Fibroblast of pulmonary artery (primary cell): ENCODE results near the gene ARHGEF6.
"Not testable (repeated sequence)": the region's sequence is repeated elsewhere in the genome, so short reads cannot be mapped to it uniquely, and the experiment has no call there.

Source experiments
- DNase-seq: peaks from one replicate; pipeline ENCODE4 v3.0.0-alpha.2; 2010; ENCODE audit warnings: low read depth
- H3K4me3 ChIP-seq: replicated peaks from 2 replicates; pipeline ENCODE4 v1.5.1; 2011; ENCODE audit warnings: low read depth, mild to moderate bottlenecking, control low read depth, low read length, moderate library complexity
- TF ChIP-seq, protein P1 (sequence below): IDR thresholded peaks from 2 replicates; pipeline ENCODE4 v1.5.1; 2011; ENCODE audit warnings: mild to moderate bottlenecking, control low read depth, low read length, inconsistent platforms; ENCODE audit errors: missing control alignments

ARHGEF6 gene

DNA sequence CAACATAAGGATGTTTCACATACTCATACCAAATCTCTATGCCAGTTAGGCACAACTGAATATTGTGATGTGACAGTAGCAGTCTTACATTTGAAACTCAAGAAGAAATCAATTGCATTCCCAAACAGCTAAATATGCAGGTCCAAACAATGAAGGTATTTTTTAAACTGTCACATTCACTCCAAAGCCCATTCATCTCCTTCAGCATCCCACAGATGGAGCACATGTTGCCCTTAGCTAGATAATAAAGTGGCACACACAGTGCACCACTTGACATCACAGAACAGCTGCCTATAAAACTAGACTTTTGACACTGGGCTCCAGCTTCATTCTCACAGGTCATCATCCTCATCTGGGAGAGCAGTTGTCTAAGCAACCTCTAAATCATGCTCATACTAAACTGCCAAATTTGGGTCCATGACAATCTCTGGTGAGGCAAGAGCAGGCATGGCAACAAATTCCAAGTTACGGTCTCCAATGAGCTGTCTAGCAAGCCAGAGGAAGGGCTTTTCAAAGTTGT lies 26.2 kb upstream of the ARHGEF6 start:
- TF ChIP-seq, protein P1, sequence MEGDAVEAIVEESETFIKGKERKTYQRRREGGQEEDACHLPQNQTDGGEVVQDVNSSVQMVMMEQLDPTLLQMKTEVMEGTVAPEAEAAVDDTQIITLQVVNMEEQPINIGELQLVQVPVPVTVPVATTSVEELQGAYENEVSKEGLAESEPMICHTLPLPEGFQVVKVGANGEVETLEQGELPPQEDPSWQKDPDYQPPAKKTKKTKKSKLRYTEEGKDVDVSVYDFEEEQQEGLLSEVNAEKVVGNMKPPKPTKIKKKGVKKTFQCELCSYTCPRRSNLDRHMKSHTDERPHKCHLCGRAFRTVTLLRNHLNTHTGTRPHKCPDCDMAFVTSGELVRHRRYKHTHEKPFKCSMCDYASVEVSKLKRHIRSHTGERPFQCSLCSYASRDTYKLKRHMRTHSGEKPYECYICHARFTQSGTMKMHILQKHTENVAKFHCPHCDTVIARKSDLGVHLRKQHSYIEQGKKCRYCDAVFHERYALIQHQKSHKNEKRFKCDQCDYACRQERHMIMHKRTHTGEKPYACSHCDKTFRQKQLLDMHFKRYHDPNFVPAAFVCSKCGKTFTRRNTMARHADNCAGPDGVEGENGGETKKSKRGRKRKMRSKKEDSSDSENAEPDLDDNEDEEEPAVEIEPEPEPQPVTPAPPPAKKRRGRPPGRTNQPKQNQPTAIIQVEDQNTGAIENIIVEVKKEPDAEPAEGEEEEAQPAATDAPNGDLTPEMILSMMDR = no peak
- no peak overlapping the region for H3K4me3 ChIP-seq
- no peak for DNase-seq

DNA sequence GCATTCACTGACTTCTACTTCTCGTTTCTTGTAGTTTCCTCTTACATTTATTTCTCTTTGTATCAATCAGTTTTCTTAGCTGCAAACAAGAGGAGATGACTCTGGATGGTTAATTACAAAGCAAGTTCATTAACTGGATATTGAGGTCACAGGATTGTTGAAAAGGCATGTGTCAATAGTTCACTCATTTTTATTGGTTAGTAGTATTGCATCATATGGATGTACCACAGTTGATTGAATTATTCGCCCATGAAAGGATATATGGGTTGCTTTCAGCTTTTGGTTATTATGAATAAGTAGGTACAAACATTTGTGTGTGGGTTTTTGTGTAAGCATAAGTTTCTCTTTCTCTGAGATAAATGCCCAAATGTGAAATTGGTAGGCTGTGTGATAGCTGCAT lies 21.8 kb upstream of the ARHGEF6 start:
- TF ChIP-seq, protein P1 = no peak
- DNase-seq = no peak
- no peak overlapping the region for H3K4me3 ChIP-seq

DNA sequence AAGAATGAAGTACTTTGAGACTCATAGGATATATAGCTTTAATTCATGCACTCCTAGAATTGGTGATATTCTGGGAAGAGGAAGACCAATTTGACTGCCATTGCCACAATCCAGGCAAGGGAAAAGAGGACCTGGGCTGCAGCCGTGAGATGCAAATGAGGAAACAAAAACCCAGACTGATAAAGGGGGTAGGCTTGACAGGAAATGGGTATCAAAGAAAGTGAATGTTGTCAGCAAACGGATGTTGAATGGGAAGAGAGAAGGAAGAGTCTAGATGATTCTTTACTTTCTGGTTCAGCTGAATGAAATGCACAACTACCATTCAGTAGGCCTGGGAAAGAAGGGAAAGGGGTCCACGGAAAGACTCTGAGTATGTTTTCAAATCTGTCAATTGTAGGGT lies 17.1 kb upstream of the ARHGEF6 start:
- DNase-seq = no peak
- TF ChIP-seq, protein P1 = no peak
- H3K4me3 ChIP-seq = no peak overlapping the region

DNA sequence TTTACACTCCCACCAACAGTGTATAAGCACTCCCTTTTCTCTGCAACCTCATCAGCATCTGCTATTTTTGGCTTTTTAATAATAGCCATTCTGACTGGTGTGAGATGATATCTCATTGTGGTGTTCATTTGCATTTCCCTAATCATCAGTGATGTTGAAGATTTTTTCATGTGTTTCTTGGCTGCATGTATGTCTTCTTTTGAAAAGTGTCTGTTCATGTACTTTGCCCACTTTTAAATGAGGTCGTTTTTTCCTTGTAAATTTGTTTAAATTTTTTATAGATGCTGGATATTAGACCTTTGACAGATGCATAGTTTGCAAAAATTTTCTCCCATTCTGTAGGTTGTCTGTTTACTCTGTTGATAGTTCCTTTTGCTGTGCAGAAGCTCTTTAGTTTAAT lies 14.4 kb upstream of the ARHGEF6 start:
- not testable (repeated sequence) for DNase-seq, H3K4me3 ChIP-seq

DNA sequence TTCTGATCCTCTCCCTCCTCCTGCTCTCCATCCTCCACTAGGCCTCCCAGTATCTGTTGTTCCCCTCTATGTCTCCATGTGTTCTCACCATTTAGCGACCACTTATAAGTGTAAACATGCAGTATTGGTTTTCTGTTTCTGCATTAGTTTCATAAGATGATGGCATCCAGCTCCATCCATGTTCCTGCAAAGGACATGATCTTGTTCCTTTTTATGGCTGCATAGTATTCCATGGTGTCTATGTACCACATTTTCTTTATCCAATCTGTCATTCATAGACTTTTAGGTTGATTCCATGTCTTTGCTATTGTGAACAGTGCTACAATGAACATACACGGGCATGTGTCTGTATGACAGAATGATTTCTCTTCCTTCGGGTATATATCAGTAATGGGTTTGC lies 13.9 kb upstream of the ARHGEF6 start:
- not testable (repeated sequence) for DNase-seq, H3K4me3 ChIP-seq

DNA sequence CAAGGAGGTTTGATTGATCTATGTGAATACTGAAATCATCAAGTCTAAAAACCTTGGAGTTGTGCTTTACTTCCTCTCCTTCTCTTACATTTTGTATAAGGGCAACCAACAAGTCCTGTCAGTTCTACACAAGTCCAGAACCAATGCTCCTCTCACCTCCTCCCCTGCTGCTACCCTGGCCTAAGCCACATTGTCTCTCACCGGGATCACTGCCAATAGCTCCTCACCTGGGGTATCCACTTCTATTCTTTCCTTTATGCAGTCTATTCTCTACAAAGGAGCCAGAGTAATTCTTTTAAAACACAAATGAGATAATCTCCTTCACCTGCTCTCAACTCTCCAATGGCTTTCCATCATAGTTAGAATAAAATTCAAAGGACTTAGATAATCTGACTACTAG lies 13.3 kb upstream of the ARHGEF6 start:
- no peak for DNase-seq
- H3K4me3 ChIP-seq = no peak overlapping the region
- TF ChIP-seq, protein P1 = no peak

DNA sequence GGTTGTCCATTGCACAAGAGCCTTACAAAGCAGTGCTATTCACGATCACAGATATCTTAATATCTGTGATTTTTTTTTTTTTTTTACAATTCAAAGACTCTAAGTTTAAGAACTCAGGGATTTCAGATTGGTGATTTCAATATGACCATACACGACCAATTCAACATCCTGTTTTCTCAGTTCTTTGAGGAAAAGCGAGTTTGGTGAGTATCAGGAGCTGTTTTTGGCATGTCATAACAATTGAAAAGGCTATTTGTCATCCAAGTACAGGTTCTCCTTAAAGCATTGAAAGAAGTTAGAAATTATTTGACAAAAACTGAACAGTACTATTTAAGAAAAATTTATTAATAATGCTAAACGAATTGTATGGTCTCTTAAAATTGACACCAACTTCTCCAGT lies 9.1 kb upstream of the ARHGEF6 start:
- TF ChIP-seq, protein P1 = no peak
- no peak for DNase-seq
- H3K4me3 ChIP-seq = no peak overlapping the region

DNA sequence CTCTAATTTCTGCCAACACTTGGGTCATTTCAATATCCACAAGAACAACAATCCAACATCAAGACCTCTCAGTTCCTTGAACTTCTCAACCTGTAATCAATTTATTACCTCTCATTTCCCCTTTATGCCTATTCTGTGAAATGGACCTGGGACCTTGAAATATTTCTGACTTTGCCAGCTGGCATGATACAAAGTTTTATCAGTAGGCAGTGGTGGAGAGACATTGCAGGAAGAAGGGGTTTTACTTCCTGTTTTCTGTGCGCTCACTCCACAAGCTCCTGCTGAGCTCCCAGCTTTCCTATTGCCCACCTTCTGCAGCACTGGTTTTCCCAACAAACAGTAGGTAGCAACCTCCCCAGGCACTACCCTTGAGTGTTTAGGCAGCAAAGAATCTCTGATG lies 3.5 kb upstream of the ARHGEF6 start:
- TF ChIP-seq, protein P1 = no peak
- no peak for DNase-seq
- no peak overlapping the region for H3K4me3 ChIP-seq
